NCI-H1694 (cell line): ENCODE measurements around the gene RYR3.
"Not testable (repeated sequence)": the region's sequence is repeated elsewhere in the genome, so short reads cannot be mapped to it uniquely, and the experiment has no call there.

Experiments used
- DNase-seq: peaks from one replicate; lab custom pipeline; 2025; lab: John Stamatoyannopoulos, UW

The RYR3 gene

DNA sequence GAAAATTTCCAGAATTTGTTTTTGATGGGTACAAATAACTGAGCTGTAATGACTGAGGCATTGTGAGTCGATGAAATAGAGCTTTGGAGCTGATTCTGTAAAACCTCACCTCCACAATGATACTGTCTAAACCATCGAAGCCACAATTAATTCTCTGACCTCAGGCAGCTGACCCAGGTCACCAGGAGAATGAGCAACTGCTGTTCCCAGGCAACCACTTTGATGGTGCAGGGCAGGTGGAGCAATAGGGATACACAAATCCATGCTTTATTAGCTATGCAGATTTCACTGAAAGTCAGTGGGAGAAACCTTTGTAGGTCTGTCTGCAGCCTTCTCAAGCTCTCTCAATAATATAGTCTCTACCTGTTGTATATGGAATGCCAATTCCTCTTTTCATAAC is 204.4 kb downstream of the RYR3 start:
- DNase-seq: no peak

DNA sequence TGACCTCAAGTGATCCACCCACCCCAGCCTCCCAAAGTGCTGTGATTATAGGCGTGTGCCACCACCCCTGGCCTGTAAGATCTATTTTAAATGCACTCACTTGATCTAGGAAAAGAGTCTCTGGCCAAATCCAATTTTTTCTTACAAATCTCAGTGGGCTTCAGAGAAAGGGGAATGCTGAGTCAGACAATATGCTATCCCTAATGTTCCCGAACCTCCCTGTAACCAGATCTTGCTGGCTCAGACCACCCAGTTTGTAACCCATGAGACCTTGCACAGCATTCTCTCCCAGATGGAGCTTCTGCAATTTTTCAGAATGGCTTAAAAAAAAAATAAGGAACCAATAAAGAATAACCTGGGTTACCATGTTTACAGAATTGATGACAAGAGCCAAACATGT is 205.8 kb downstream of the RYR3 start:
- no peak for DNase-seq

- DNase-seq: no peak
These were observed 207.2 kb downstream of the RYR3 start for GRCh38 chr15:33517944-33518343.

DNA sequence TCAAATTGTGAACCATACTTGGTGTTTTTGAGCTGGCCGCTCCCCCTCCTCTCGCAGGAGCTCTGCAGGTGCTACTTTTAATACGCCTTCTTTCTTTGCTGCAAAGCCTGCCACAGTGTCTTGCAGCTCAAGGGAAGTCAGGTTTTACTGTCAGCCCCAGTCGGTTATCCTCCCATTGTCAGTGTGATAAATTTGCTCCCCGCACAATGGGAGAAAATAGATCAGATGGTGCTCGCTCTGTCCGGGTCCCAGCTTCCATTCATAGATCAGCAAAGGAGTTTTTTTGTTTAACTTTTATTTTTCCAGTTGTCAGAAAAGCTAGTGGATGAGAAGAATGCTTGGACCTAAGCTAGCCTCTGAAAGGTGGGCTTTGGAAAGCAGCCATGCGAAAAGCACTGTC is 207.7 kb downstream of the RYR3 start:
- no peak for DNase-seq

GRCh38 chr15:33524274-33524673 is 213.5 kb downstream of the RYR3 start:
- DNase-seq: no peak

DNA sequence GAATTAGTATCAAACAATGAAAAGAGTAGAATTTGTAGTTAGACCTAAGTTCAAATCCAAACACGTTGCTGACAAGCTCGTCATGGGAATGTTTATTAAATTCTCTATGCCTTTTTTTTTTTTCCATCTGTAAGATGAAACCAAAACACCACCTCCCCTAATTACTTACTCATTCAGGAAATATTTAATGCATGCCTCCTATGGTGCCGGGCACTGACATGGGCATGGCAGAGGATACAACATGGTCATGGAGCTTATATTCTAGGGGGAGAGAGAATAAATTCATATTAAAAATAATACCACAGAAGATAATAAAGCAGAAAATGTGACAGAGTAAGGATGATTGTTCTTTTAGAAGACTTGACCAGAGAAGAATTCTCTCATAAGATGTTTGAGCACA is 215.8 kb downstream of the RYR3 start:
- DNase-seq: no peak

GRCh38 chr15:33533197-33533596 is 222.4 kb downstream of the RYR3 start:
- no peak for DNase-seq

DNA sequence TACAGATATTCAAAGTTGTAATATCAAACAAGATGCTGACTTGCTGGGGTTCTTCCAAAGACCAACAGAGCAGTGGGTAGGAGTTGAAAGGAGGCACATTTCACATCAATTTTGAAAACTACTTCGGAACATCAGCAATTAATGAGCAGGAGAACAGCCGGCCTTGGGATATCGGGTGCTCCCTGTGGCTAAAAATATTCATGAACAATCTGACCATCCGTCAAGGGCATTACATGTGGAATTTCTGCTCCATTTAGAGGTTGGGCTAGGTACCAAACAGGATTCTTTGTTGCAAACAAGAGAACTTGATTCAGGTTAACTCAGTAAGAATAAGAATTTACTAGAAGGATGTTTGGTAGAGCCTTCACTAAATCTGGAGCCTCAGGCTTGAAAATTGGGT is 223.9 kb downstream of the RYR3 start:
- DNase-seq: no peak

DNA sequence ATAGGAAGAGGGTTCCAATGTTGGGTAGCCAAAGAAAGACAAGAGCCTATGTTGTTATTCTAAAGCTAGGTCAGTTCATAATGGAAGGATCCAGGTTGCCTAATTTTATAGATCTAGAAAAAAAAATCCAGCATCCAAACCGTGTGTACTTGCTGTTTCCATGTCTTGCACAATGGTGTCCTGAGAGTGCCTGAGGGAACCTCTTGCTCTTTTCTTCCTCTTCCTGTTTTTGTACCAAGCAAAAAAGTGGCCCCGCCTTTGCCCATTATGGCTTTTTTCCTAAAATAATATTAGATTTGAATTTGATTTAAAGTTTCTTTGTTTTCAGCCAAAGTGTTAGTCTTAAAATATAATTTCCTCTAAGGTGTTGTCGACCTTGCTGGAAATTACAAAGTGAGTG is 224.4 kb downstream of the RYR3 start:
- DNase-seq: no peak

DNA sequence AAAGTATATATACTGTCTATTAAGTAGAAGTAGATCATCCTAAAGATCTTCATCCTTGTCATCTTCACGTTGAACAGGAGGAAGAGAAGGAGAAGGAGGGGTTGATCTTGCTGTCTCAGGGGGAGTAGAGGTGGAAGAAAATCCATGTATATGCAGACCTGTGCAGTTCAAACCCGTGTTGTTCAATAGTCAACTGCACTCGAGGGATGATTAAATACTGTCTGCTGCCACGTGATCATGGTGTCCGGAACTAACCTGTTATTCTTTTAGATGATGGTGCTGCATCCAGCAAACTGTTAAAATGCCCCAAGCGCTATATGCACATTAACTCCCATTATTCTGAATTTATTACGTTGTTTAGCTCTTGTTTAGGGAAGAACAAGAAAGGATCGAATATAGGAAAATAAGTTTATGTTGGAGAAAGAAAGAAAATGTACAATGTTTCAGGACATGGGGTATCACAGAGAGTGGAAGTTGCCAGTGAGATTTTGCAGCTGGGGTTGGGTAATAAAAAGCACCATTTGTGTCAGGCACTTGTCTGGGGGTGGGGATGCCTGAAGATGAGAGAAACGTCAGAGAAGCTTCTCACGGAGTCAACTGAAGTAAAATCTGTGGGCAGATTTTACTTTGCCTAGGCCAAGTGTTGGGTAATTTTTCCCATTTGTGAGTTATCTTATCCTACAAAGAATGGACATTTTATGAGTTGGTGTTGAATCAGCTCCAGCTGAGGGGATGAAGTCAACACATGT is 229.2 kb downstream of the RYR3 start:
- no peak for DNase-seq

DNA sequence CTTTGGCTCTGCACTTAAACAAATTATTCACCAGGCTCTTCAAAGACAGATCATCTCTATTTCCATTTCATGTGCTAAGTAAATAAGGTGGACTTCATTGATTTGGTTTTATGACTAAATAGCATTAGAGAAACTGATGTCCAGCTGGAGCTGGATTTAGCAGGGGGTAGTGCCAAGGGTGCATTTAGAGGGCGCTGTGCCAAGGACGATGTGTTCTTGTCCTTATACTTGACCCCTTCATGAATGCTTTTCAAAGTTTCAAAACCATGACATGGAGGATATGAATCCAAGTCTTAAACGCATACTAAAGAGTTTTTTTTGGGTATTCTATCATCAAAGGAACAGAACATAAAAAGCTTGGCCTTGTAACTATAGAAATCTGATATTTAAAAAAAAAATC is 233.2 kb downstream of the RYR3 start:
- no peak for DNase-seq

GRCh38 chr15:33545866-33546265 is 235.1 kb downstream of the RYR3 start:
- DNase-seq: no peak

GRCh38 chr15:33547876-33548275 is 237.1 kb downstream of the RYR3 start:
- no peak for DNase-seq

DNA sequence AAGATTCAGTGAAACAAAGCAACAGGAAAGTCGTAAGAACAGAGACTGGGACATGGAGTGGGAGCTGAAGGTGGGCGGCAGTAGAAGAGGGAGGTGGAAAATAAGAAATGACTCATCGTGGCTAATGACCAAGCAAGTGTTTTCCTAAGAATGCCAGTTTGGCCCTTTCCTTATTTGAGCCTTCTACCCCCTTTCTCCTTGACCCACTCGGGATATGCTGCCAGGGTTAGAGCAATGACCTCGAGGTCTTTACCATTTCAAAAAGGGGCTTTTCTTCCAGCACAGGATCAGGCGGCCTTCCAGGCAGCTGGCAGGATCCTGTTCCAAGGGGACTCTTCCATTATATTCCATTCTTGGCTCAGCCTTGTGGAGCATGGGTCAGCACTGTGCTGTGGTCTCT is 241.1 kb downstream of the RYR3 start:
- no peak for DNase-seq

DNA sequence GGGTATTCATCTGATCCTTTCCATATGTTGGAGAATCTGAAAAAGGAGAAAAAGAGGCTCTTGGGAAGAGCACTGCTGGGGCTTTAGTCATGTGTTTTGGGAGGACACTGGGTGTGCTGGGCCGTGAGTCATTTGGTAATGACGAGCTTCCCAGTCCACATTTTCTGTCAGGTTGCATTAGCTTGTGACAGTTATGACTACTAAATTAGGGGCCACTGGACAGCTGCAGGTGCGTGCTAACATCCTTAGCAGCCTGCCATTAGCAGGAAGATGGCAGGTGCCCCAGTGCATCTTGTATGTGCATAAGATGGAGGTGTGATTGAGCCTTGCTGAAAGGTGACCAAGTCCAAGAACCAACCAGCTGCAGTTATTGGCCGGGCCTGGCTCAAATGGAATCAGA is 242.4 kb downstream of the RYR3 start:
- DNase-seq: no peak

GRCh38 chr15:33559207-33559890 is 248.6 kb downstream of the RYR3 start:
- no peak for DNase-seq

DNA sequence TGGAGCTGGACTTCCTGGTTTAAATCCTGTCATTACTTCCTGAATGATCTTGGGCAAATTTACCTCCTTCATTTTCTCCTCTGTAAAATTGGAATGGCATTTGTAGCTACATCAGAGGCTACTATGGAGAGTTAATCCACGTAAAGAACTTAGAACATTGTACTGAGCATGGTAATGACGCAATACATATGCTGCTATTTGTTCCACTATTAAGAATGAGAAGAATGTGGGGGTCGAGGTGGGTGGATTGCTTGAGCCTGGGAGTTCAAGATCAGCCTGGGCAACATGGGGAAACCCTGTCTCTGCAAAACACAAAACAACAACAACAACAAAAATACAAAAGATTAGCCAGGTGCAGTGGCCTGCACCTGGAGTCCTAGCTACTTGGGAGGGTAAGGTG is 250.6 kb downstream of the RYR3 start:
- DNase-seq: no peak

DNA sequence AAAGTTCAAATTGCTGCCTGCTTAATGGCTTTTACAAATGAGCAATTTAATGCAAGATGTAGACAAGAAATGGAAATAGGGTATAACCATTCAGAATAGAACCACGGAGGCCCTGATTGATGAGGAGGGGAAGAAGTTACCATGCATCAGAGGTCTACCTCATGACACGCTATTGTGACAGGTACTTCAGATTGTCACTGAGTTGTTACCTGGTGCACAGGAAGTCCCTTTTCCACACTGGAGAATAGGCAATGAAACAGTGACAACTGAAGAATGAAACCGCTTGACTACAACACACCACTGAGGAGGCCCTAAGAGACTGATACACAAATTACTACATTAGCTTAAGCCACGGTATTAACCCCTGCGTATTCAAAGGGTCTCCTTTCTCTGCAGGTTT is 251.2 kb downstream of the RYR3 start:
- DNase-seq: no peak

- DNase-seq: no peak
These were observed 254.3 kb downstream of the RYR3 start for GRCh38 chr15:33565094-33565493.

GRCh38 chr15:33567652-33568051 is 256.9 kb downstream of the RYR3 start:
- no peak for DNase-seq

DNA sequence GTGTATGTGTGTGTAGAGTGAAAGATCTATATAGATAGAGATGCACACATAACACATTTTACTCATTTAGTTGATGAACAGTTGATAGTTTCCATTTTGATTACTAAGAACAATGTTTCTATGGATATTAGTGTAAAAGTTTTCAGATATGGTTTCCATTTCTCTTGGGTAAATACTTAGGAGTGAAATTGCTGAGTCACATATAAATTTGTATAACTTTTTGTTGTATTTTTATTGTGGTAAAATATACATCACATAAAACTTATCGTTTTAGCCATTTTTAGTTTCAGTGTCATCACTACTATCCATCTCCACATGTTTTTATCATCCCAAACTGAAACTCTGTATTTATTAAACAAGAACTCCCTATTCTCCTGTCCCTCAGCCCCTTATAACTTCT is 258.3 kb downstream of the RYR3 start:
- DNase-seq: no peak

DNA sequence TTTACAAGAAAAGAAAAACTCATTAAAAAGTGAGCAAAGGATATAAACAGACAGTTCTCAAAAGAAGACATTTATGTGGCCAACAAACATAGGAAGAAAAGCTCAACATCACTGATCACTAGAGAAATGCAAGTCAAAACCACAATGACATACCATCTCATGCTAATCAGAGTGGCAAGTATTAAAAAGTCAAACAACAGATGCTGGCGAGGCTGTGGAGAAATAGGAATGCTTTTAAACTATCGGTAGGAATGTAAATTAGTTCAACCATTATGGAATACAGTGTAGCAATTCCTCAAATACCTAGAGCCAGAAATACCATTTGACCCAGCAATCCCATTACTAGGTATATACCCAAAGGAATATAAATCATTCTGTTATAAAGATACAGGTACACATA is 267.1 kb downstream of the RYR3 start:
- DNase-seq: not testable (repeated sequence)

DNA sequence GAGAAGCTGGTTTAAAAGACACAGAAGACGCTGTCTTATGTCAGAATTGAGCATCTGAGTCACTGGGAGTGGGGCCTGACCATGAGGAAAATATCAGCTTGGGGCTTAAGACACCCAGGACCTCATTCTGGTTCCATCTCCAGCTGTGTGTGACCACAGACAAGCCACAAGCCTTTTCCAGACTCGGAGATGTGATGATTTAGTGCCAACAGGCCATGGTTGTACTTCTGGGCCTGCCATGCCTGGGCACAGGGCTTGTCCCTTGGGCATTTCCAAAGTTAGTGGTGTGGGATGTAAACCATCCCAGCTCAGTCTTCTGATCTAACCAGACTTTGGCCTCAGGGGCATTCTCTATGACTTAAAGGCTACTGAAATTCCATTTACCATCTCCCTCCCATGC is 269.8 kb downstream of the RYR3 start:
- no peak for DNase-seq

- no peak for DNase-seq
These were observed 270.3 kb downstream of the RYR3 start for GRCh38 chr15:33581032-33581431.
